OCI-M2 (cell line): Measurements from ENCODE around the gene DCANP1.

Source experiments
- DNase-seq: peaks from one replicate; lab custom pipeline; 2025; ENCODE audit not compliant: unreplicated experiment; lab: John Stamatoyannopoulos, UW

The DCANP1 gene

GRCh38 chr5:135443161-135443960 lies 3.8 kb downstream of the DCANP1 start:
- no peak for DNase-seq

DNA sequence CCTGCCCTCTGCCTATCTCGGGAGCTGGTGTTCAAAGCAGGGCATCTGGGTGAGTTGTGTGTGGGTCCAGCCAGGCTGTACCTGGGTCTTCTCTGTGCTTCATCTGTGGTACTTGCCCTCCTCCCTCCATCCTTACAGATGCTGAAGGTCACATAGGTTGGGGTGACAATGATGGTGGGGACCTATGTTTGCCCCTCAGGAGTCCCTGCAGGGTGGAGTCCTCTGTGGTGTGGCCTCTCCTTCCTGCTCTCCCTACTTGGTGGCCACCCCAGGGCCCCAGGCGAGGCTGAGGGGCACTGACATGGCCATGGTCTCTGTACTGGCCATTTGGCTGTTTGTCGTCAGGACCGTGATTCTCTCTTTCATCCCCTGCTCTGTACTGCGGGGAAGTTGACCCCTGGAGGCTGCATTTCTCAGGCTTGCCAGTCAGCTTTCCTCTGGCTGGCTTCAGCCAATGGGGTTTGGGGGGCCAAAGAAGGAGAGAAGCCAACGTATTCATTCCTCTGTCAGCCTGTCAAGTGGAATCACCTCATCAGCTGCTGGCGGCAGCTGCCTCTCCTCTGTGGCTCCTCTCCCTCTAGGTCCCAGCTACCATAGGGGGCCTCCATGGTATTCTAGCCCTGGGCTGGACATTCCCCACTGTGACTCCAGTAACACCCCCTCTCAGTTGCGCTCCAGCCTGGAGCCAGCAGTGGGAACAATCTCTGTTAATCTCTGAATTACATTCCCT lies 4.6 kb downstream of the DCANP1 start:
- DNase-seq = no peak

DNA sequence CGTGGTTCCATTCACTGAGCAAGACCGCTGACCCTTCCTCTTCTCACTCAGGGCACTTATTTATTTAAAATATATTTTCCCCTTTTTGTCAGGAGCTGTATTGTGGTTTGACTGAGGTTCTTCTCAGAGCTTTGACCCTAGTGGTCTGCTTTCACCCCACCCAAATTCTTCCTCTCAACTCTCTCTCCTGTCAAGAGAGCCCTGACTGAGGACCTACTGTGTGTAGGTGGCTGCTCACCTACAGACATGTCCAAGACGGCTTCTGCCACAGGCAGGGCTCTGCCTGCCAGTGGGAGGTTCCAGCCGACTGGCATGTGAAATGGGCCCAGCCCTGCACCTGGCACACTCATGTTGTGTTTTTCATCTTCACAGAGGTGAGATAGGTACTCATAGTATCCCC lies 5.2 kb downstream of the DCANP1 start:
- no peak for DNase-seq

DNA sequence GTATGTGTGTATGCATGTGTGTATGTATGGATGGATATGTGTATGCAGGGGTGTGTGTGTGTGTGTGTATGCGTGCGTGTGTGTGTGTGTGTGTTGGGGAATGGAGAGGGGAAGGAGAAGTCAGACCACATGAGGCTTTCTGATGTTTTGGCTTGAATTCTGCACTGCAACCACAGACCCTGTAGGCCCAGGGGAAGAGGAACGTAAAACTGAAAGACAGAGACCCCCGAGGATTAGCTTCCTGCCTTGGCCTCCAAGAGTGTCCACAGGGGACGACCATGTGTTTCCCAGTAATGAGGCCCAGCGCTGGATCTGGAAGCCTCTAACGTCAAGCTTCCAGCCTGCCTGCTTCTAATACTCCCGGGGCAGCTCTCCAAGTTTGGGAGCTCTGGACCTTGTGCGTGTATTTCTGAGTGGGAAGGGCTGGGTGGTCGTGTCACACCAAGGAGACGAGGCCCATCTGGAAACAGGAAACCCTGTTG lies 5.8 kb downstream of the DCANP1 start:
- DNase-seq = no peak

GRCh38 chr5:135440916-135441315 lies 6.2 kb downstream of the DCANP1 start:
- DNase-seq = no peak

GRCh38 chr5:135439231-135440205 lies 7.6 kb downstream of the DCANP1 start:
- no peak for DNase-seq

DNA sequence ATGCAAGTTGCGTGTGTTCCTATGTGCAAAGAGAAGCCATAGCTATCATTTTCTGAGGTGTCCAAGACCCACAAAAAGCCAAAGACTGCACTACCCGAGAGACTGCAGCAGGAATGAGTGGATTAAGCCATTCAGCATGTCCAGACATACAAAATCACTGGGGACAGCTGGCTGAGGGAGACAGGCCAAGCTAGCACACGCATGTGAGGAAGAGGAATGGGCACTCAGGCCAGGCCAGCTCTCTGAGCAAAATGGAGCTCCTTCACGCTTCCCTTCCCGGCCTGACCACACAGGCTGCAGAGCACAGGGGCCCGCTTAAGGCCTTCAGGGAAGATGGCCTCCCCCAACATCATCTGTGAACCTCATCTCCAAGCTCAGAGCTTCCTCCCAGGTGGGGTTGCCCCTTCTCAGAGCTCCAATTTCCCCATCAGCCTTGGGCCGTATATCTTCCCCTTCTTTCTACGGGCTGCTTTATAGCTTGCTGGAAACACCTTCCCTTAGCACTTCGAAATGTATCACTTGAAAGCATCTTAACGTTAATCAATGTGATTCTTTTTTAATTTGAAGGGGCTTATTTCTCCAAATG lies 8.4 kb downstream of the DCANP1 start:
- DNase-seq = no peak

- DNase-seq = no peak
Observed at GRCh38 chr5:135437796-135438560, 9.2 kb downstream of the DCANP1 start.

DNA sequence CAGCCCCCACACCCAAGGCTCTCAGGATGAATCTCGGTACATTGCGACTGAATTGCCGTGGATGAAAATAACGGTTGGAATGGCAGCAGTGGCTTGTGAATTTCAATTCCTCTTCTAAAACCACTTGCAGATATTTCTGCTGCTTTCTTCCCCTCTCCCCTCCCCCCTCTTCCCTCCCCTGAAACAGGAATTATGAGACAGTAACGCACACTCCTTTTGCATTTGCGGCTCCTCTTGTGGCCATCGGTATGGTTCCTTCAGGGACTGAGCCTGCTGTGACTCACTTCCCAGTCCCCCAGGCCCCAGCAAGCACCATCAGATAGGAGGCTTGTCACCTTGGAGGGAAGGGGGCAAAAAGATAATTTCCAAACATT lies 9.7 kb downstream of the DCANP1 start:
- DNase-seq = no peak

GRCh38 chr5:135436951-135437418 lies 10.2 kb downstream of the DCANP1 start:
- DNase-seq = no peak

GRCh38 chr5:135435467-135436330 lies 11.4 kb downstream of the DCANP1 start:
- DNase-seq = no peak

DNA sequence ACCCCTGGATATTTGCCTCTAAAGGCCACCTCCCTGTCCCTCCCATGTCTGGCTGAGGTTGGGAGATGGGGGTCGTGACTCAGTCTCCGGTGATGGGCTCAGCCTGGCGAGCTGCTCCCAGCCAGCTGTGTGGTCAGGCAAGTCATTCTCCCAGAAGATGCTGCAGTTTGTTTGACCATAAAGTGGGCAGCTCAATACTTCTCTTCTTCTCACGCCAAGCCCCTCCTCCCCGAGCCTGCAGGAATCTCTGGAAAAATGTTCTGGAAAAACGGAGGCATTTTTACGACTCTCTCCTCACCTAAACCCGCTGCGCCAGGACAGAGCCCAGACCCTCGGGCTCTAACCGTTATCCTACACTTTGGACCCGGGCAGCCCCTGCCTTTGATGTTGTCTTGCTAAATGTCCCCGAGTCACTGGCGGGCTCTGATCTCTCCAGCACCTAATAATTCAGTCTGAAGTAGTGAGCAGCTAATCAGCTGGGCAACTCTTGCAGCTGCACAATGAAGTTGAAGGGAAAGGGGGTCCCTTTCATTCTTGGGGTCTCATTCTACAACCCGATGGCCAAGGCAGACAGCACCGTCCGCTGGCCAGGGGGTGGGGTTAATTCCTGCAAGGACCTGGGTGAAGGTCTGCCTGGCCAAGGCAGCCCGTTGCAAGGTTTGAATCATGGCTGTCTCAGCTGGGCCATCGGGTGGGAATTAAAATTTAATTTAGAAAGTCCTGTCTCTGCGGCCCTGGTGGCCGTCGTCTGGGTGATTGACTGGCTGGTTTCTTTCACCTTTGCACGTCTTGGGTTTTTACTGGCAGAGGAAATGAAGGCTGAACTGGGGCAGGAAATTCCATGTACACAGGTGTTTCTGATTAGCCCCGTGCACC lies 12.3 kb downstream of the DCANP1 start:
- DNase-seq = no peak

DNA sequence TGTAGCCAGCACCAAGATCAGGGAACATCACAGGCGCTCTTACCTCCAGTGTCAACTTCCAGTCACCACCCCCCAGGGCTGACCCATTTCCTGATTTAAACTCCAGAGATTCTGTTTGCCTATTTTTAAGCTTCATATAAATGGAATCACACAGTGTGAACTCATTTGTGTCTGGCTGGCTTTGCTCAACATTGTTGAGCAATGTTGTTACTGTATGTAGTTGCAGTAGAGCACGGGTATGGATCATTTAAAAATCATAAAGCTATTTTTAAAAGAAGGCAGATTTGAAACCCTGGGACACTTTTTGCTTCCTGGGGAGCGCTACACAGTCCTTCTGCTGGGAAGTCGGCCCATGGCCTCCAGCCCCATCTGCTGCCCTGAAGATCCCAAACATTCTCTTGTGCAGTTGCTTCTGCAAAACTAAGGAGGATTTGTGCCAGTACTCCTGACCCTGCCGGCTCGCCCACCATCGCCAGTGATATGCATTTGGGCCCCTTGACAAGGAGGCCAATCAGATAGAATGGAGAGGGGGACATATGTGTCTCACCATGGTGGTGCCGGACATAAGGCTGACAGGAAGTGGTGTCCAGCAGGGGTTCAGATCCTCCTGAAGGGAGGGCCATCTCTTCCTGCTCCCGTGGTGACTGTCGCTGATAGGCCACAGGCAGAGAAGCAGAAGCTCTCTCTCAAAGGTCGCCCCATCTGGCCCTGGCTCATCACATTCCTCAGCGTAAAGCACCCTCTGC lies 13.3 kb downstream of the DCANP1 start:
- DNase-seq = no peak

- no peak for DNase-seq
Observed at GRCh38 chr5:135432113-135432512, 15.0 kb downstream of the DCANP1 start.

DNA sequence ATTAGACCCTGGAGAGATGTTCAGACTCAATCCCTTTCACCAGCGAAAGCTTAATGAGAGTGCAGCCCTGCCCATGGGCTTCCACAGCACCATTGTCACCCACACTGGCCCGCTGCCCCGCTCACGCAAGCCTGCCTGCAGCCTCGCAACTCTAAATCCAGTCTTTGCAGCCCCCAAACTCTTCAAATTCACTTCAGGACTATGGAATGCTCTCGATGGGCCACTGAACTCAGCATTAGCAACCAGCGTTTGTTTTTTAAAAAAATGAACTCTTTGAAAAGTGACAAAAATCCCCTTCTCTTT lies 17.1 kb downstream of the DCANP1 start:
- no peak for DNase-seq

DNA sequence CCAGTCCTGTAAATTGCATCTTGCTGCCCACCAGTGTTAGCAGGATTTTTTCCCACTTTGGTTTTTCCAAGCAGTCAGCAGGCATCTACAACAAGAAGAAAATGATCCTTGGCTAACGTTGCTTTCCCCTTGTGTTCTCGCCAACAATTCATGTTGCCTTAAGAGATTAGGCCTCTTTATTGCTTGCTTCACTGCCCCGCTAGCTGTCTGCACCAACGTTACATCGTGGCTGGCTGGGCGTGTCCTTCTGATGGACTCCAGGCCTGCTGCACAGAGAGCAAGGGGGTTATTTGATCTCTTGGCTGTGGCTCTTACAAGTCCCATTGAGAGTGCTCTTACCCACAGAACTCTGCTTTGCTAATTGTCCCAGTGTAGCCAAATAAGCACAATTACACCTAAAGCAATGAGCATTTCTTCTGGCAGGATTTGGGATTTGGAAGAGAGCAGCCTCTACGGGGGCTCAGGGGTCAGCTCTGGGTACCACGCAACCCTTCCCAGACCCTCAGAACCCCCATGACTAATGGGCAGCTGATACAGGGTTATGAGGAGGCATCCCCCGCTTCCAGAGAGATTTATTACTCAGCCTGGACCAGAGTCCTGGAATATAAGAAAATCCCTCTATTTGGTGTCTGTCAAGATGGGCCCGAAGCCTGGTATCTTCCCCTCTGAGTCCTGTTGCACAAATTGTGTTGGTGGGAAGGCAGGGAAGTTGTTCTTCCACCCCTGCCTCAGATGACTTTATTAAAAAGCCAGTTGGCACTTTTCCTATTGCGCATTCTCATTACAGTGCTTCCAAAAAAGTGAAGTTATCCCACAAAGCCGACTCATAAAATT lies 17.6 kb downstream of the DCANP1 start:
- no peak for DNase-seq

GRCh38 chr5:135428586-135428985 lies 18.6 kb downstream of the DCANP1 start:
- DNase-seq = no peak
